T47D (cell line): ENCODE measurements around the gene ZFP2.
"Not testable (repeated sequence)": the region's sequence is repeated elsewhere in the genome, so short reads cannot be mapped to it uniquely, and the experiment has no call there.

Experiments
- DNase-seq, 2 experiments: peaks; one replicate each; pipeline versions ENCODE4 v3.0.0 to v3.0.0-alpha.2; 2011 to 2012; ENCODE audit warnings: low read depth in 1 of 2, low spot score in 1 of 2
- JUND ChIP-seq: IDR thresholded peaks from 2 replicates; pipeline ENCODE4 v1.6.1; 2012; ENCODE audit warnings: low read depth
- in situ Hi-C: cut with HindIII; loops from 2 replicates; pipeline ENCODE4 v1.10.0; 2016; ENCODE audit warnings: low sequenced_read_pairs, low pct_unique_long_range_greater_than_20kb

The ZFP2 gene

DNA sequence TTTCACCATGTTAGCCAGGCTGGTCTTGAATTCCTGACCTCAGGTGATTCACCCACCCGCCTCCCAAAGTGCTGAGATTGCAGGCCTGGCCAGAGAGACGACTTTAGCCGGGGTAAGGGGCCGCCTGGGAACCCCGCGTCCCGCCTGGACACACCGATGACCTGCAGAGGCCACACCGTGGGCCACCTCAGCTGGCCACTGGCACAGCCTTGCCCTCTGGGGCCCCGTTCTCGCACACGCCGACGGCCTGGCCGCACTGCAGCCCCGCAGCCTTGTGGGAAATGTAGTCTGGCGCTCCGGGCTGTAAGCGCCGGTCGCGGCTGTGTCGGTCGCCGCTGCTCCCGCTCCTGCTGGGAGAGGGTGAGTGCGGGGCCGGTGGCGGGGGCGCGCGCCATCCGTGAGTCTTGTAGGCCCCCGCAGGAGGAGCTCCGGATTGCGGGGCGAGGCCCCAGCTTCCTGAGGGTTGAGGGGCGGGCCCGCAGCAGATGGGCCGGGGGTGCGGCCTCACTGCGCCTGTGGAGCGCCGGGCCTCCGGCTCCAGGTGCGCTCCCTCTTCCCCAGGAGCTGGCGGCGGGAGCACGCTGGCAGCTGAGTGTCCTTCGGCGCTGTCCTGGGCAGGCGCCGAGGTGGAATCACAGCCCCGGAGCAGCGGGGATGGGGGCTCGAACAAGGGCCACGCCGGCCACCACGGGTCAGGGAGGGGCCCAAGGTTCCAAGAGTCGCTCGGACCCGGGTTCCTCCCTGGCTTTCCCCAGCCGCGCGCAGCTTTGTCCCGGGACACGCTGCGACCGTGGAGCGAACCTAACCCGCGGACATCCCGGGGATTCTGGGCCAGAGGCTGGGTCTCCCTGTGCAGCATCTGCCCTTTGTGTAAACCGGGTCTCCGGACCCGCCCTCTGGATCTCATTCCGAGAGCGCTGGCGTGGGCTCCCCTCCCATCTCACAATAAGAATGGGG, at the start of gene ZFP2:
Gene ZFP2, plus strand, starts transcription at position 299 of the 957 bp plus-strand sequence. CDS start 35,401 bp downstream, outside the sequence.
- in situ Hi-C loops = no loop called here
- peak; percentile 49 to 79 for DNase-seq
- no peak for TF ChIP-seq JUND

DNA sequence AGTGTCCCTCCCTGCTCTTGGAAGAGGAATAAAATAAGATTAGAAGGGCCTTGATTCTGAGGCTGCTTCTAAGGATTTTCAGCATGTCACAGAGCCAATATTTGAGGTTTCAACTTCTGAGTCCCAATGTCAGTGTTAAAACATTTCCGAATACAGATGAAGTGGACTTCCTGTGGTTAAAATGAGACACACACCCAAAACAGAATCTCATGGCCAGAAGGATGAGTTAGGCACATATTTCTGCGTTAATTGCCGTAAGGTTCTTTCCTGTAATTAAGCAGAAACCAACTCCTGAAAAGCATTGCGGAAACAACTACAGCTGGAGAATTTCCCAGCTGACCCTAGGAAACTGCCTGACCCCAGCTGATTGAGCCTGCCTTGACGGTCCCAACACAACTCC, 46.4 kb upstream of the ZFP2 start:
- in situ Hi-C loops = no loop called here
- TF ChIP-seq JUND = no peak
- DNase-seq = no peak

DNA sequence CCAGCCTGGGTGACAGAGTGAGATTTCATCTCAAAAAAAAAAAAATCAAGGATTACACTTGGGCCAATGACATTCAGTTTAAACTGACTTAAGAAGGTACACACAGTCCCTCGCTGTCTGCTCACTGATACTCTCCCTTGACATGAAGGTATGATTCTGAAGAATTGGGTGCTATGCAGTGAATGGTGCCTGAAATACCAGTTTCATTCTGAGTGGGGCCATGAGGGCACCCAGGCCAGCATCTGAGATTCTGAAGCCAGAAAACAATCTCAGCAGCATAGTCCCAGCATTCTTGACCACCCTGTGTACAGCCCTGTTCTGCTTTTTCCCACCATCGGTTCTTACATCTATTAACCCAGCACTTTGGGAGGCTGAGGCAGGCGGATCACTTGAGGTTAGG, 43.8 kb upstream of the ZFP2 start:
- no peak for DNase-seq
- no peak for TF ChIP-seq JUND
- in situ Hi-C loops = no loop called here

DNA sequence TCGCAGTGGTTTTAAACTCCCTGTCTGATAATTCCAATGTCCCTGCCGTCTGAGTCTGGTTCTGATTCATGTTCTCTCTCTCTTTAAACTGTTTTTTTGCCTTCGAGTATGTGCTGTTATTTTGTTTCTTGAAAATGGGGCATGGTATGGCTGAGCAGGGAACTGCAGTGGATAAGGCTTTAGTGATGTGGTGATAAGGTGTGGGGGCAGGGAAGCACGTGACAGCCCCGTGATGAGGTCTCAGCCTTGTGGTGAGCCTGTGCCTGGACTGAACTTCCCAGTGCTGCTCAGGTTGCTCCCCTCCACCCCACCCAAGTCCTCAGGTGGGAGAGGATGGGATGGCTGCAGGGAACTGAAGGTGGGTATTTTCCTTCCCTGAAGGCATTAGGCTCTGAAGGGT, 41.4 kb upstream of the ZFP2 start:
- TF ChIP-seq JUND = no peak
- no peak for DNase-seq
- in situ Hi-C loops = no loop called here

DNA sequence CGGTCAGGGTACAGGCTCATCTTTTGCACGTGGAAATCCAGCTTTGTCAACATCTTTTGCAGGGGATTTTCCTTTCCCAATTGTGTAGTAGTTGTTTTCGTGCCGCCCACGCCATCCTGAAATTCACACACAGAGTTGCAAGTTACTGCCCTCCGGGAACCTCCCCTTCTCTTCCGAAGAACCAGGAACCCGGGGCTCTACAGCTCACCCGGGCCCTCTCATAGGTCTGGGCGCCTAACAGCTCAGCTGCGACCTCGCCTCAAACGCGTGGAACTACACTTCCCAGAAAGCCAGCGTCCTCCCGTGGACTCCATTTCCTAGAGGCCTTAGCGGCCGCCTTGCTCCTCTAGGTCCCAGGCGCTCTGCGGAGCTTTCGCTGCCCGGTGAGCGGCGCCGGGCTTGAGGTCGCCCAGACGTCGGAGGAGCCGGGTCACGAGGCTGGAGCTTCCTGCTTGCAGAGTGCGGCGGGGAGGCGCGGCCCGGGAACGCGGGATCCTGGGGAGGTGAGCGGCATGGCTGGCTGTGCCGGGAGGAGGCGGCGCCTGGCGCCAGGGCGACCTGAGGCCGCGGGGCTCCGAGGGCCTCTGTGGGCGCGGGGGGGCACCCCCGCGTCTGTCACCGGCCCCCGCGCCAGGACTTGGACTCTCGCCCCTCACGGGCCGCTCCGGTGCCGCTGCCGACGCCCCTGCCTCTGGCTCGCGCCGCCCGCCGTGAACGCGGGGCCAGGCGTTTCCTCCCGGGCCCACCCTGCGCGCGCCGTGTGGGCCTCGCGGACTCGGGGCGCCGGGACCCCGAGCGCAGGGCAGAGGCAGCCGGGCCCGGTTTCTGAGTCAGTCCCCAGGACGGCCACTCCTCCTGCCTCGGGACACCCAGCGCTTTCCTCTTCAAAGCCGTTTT, 35.8 kb upstream of the ZFP2 start, which contains the start of gene ZNF354B:
Gene ZNF354B, plus strand, starts transcription at position 329 of the 897 bp plus-strand sequence. CDS start 1,095 bp downstream, outside the sequence.
- no peak for TF ChIP-seq JUND
- in situ Hi-C loops = no loop called here
- peak; percentile 92 to 93 for DNase-seq

DNA sequence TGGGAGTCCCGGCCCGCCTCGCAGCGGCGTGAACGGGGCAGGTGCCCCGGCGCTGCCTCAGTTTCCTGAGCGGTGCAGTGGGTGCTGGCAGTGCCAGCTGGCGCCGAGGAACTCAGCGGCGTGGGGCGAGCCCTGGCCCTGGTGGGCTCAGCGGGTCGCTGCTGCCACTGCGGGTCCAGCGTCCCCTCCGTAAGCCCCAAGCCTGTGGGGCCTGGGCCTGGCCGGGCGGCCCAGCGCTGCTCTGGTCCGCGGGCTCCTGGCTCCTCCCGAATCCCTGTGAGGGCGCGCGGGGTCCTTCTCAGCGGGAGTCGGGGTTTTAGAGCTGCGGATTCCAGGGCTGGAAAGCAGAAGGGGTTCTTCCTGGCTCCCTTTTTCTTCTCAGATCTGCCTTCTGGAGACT, 35.1 kb upstream of the ZFP2 start:
- in situ Hi-C loops, DNase-seq: not testable (repeated sequence)

DNA sequence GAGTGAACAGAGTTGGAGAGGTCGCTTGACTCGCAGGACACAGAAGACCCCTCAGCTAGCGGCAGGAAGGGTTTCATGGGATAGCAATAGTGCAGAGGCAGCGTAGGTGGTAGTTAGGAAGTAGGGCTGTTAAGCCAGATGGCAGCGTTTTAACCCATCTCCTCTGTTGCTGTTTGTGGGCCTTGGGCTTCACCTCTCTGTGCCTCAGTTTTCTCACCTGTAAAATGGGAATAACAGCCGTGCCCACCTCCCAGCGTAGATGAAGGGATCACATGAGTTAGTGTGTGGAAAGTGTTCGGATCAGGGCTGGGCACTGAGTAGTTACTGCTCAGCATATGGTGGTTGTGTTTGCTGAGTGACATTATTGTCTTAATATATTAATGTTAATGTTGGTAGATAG, 34.1 kb upstream of the ZFP2 start:
- TF ChIP-seq JUND = no peak
- in situ Hi-C loops = no loop called here
- DNase-seq = no peak

DNA sequence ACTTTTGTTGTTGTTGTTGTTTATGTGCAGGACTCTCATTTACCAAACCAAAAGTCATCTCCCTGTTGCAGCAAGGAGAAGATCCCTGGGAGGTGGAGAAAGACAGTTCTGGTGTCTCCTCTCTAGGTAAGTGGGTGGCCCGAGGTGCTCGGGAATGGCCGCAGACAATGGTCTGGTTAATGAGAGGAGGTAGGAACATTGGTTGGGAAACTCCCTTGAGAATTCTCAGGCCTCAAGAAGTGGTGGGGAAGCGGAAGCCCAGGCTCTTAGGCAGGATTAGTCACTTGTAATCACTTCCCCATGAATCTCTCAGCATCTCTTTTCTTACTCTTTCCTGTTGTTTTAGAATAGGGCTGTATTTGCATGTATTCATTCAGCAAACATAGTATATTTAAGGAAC, 28.8 kb upstream of the ZFP2 start:
- in situ Hi-C loops = no loop called here
- no peak for DNase-seq
- no peak for TF ChIP-seq JUND

DNA sequence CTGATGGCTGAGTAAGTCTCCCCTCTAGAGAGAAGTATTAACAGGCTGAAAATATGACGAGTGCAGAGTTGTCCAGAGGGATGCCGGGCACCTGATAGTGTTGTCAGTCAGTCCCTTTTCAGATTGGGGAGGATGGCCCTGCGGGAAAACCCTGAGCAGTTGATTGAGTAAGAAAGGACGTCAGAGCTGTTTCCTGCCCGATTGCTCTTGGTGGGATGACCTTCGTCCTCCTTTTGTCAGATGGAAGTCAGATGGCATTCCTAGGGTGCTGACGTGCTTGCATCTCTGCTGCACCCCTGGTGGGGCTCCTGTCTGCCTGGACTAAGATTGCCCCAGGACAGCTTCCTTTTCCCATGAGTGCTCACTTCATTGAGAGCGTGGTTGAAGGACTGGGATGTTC, 26.1 kb upstream of the ZFP2 start:
- in situ Hi-C loops = no loop called here
- no peak for DNase-seq
- TF ChIP-seq JUND = no peak

DNA sequence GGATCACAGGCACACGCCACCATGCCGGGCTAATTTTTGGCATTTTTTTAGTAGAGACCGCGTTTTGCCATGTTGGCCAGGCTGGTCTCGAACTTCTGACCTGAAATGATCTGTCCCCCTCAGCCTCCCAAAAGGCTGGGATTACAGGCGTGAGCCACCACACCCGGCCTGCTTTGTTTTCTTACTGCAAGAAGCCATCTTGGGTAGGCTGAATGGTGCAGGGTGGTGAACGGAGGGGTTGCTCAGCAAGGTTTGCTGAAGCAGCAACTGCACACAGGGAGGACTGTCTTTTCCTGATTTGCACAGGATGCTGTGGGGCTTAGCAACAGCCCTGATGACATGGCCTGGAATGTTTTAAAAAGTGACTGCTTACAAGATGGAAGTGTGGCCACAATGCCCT, 25.3 kb upstream of the ZFP2 start:
- in situ Hi-C loops = no loop called here
- TF ChIP-seq JUND = no peak
- no peak for DNase-seq

DNA sequence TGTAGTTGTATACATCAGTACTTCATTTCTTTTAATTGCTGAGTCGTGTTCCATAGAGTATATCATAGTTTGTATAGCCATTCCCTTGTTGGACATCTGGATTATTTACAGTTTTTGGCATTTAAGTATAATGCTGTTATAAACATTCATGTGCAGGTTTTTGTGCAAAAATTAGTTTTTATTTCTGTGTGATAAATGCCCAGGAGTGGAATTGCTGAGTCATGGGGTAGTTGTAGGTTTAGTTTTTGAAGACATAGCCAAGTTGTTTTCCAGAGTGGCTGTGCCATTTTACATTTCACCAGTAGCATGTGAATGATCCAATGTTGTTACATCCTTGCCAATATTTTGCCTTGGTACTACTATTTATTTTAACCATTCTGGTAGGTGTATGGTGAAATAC, 23.4 kb upstream of the ZFP2 start:
- no peak for TF ChIP-seq JUND
- in situ Hi-C loops = no loop called here
- no peak for DNase-seq

DNA sequence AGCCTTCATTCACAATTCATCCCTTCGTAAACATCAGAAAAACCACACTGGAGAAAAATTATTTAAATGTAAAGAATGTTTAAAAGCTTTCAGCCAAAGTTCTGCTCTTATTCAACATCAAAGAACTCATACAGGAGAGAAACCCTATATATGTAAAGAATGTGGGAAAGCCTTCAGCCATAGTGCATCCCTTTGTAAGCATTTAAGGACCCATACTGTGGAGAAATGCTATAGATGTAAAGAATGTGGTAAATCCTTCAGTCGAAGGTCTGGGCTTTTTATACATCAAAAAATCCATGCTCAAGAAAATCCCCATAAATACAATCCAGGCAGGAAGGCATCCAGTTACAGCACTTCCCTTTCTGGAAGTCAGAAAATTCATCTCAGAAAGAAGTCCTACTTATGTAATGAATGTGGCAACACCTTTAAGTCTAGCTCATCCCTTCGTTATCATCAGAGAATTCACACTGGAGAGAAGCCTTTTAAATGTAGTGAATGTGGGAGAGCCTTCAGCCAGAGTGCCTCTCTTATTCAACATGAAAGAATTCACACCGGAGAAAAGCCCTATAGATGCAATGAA, 12.5 kb upstream of the ZFP2 start:
- in situ Hi-C loops, DNase-seq: not testable (repeated sequence)
